OCI-LY1 (cell line): ENCODE data around the gene CCNB2.

ENCODE experiments used
- H2AFZ ChIP-seq: fragments of 200-600 bp; sonication (generic), shearing (Covaris generic); 2 replicates; pipeline ENCODE4 v1.6.0; 2014; ENCODE audit warnings: antibody characterized with exemption, mild to moderate bottlenecking, low read length
- H3F3A ChIP-seq: fragments of 200-600 bp; sonication (generic), shearing (Covaris generic); 2 replicates; pipeline ENCODE4 v1.6.0; 2014; ENCODE audit warnings: mild to moderate bottlenecking, antibody characterized with exemption, low read length, moderate library complexity; ENCODE audit not compliant: insufficient read depth
- H3K27ac ChIP-seq: fragments of 200-600 bp; sonication (generic); 2 replicates; pipeline ENCODE4 v1.5.1; 2014; ENCODE audit warnings: low read length, mixed run types, mild to moderate bottlenecking, low read depth; ENCODE audit not compliant: poor library complexity, severe bottlenecking
- H3K27me3 ChIP-seq: fragments of 200-600 bp; sonication (generic); 2 replicates; pipeline ENCODE4 v1.6.0; 2014; ENCODE audit warnings: antibody characterized with exemption, mild to moderate bottlenecking, low read length, moderate library complexity; ENCODE audit not compliant: insufficient read depth
- H3K36me3 ChIP-seq: fragments of 200-600 bp; sonication (generic); 2 replicates; pipeline ENCODE4 v1.6.1; 2014; ENCODE audit warnings: mild to moderate bottlenecking, antibody characterized with exemption, low read length, moderate library complexity, mixed read lengths; ENCODE audit not compliant: insufficient read depth
- H3K4me1 ChIP-seq: fragments of 200-600 bp; sonication (generic); 2 replicates; pipeline ENCODE4 v1.5.1; 2014; ENCODE audit warnings: mild to moderate bottlenecking, low read length, moderate library complexity; ENCODE audit not compliant: insufficient read depth, severe bottlenecking
- H3K4me2 ChIP-seq: fragments of 200-600 bp; sonication (generic), shearing (Covaris generic); 2 replicates; pipeline ENCODE4 v1.6.1; 2014; ENCODE audit warnings: low read length
- H3K4me3 ChIP-seq: fragments of 200-600 bp; sonication (generic); 2 replicates; pipeline ENCODE4 v1.5.1; 2014; ENCODE audit warnings: low read length, low read depth, mild to moderate bottlenecking, mixed read lengths; ENCODE audit not compliant: poor library complexity, severe bottlenecking
- H3K79me2 ChIP-seq: fragments of 200-600 bp; shearing (Covaris generic); 2 replicates; pipeline ENCODE4 v1.6.1; 2016; ENCODE audit warnings: mixed run types, low read length, mixed read lengths; ENCODE audit not compliant: insufficient read depth
- H3K9ac ChIP-seq: fragments of 200-600 bp; sonication (generic), shearing (Covaris generic); 2 replicates; pipeline ENCODE4 v1.6.1; 2014; ENCODE audit warnings: mild to moderate bottlenecking, low read length, mixed read lengths
- H3K9me2 ChIP-seq: fragments of 200-600 bp; sonication (generic), shearing (Covaris generic); 2 replicates; pipeline ENCODE4 v1.6.1; 2014; ENCODE audit warnings: low read depth, mild to moderate bottlenecking, low read length, mixed read lengths
- H3K9me3 ChIP-seq: fragments of 200-600 bp; shearing (Covaris generic); 2 replicates; pipeline ENCODE4 v1.6.1; 2014; ENCODE audit warnings: low read length, mixed read lengths
- H4K20me1 ChIP-seq: fragments of 200-600 bp; sonication (generic), shearing (Covaris generic); 2 replicates; pipeline ENCODE4 v1.6.0; 2016; ENCODE audit warnings: mild to moderate bottlenecking, low read length; ENCODE audit not compliant: insufficient read depth
- CTCF ChIP-seq: fragments of 200-600 bp; sonication (generic), shearing (Covaris generic); IDR thresholded peaks from 2 replicates; pipeline ENCODE4 v1.5.1; 2017; ENCODE audit warnings: mild to moderate bottlenecking, antibody characterized with exemption, low read length, moderate library complexity, mixed read lengths
- EZH2 ChIP-seq: fragments of 200-600 bp; sonication (generic), shearing (Covaris generic); IDR thresholded peaks from 2 replicates; pipeline ENCODE4 v1.8.0; 2017; ENCODE audit warnings: borderline replicate concordance, mixed run types, mild to moderate bottlenecking, antibody characterized with exemption, low read length, moderate library complexity, mixed read lengths

The CCNB2 gene

GRCh38 chr15:59063042-59063441 is 41.9 kb upstream of the CCNB2 start:
- Histone ChIP-seq H3K4me1 (no peaks in the 10 kb centered on the region), H3K4me2 (no peak overlapping the region), H3K79me2 (no peaks in the 10 kb centered on the region; the same call in 1 of the 2 replicates), H3K9ac (no peak overlapping the region), H4K20me1 (no peaks in the 10 kb centered on the region), H3K4me3 (no peak overlapping the region), H3K9me2 (no peaks in the 10 kb centered on the region), H2AFZ (no peak overlapping the region), H3K9me3 (no peaks in the 10 kb centered on the region), H3K36me3 (peaks cover 95% of the 10 kb centered on the region), H3K27me3 (no peaks in the 10 kb centered on the region), H3K27ac (no peak overlapping the region), H3F3A (no peaks in the 10 kb centered on the region)
- TF ChIP-seq CTCF (no peak), EZH2 (no peak)

DNA sequence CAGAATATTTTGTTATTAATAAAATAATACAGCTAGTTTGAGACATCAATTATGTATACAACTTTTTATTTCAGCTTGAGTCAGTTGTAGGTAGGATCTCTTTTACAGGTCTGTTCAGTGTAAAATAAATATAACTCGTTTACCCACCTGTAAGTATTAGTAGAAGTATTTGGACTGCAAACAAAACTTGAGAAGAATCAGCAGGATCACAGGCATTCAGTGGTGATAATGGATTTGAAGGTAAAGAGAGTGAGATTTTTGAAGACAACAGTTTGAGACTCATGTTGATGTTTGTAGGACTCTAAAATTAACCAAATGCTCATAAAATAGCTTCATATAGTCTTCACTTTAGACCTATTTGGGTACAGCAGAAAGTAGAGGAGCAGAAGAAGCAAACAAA is 35.5 kb upstream of the CCNB2 start:
- H3K9ac ChIP-seq = no peak overlapping the region
- no peaks in the 10 kb centered on the region for H4K20me1 ChIP-seq
- no peak overlapping the region for H3K4me3 ChIP-seq
- no peaks in the 10 kb centered on the region; the same call in 1 of the 2 replicates for H3K79me2 ChIP-seq
- H3F3A ChIP-seq = no peaks in the 10 kb centered on the region
- H3K27me3 ChIP-seq = no peaks in the 10 kb centered on the region
- H2AFZ ChIP-seq = no peak overlapping the region
- peaks cover 84% of the 10 kb centered on the region for H3K36me3 ChIP-seq
- H3K27ac ChIP-seq = no peak overlapping the region
- no peak overlapping the region for H3K4me2 ChIP-seq
- H3K9me3 ChIP-seq = no peaks in the 10 kb centered on the region
- no peak for TF ChIP-seq EZH2
- no peak for TF ChIP-seq CTCF
- no peaks in the 10 kb centered on the region for H3K9me2 ChIP-seq
- no peaks in the 10 kb centered on the region for H3K4me1 ChIP-seq

DNA sequence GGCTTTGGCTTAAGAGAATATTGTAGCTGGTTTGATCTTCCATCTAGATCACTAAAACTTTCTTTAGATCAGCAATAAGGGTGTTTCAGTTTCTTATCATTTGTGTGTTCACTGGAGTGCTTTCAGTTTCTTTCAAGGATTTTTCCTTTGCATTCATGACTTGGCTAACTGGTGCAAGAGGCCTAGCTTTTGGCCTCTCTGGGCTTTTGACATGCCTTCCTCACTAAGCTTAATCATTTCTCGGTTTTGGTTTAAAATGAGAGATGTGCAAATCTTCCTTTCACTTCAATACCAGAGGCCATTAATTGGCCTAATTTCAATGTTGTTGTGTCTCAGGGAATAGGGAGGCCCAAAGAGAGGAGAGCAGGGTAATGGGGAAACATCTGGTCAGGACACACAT is 30.3 kb upstream of the CCNB2 start:
- no peak overlapping the region for H3K9ac ChIP-seq
- H2AFZ ChIP-seq = no peak overlapping the region
- no peaks in the 10 kb centered on the region for H3K4me1 ChIP-seq
- TF ChIP-seq EZH2 = no peak
- TF ChIP-seq CTCF = no peak
- H3K27me3 ChIP-seq = no peaks in the 10 kb centered on the region
- H3K4me2 ChIP-seq = no peak overlapping the region
- peaks cover 65% of the 10 kb centered on the region for H3K36me3 ChIP-seq
- no peak overlapping the region for H3K4me3 ChIP-seq
- H3F3A ChIP-seq = peaks cover 4% of the 10 kb centered on the region; the same call in 1 of the 2 replicates
- no peaks in the 10 kb centered on the region for H3K9me3 ChIP-seq
- H3K9me2 ChIP-seq = no peaks in the 10 kb centered on the region
- no peaks in the 10 kb centered on the region for H3K79me2 ChIP-seq
- no peak overlapping the region for H3K27ac ChIP-seq
- H4K20me1 ChIP-seq = no peaks in the 10 kb centered on the region
